GM23248 (cell line): ENCODE measurements around the gene CPNE2. TPM values are rescaled to one million over a fixed set of nuclear protein-coding genes. Genes with fewer than 3 reads are reported as not detected.

Experiments used
- DNase-seq: peaks from one replicate; pipeline ENCODE4 v3.0.0-alpha.2; 2015
- H2AFZ ChIP-seq: fragments of 200-600 bp; sonication (generic); 2 replicates; pipeline ENCODE4 v1.6.1; 2016; ENCODE audit warnings: antibody characterized with exemption
- H3F3A ChIP-seq: fragments of 200-600 bp; sonication (generic); 2 replicates; pipeline ENCODE4 v1.6.1; 2016; ENCODE audit warnings: mild to moderate bottlenecking, antibody characterized with exemption, mixed run types; ENCODE audit not compliant: insufficient read depth
- H3K27ac ChIP-seq: fragments of 200-600 bp; sonication (generic); 2 replicates; pipeline ENCODE4 v1.5.1; 2016; ENCODE audit warnings: mild to moderate bottlenecking
- H3K27me3 ChIP-seq: fragments of 200-600 bp; sonication (generic); replicated peaks from 2 replicates; pipeline ENCODE4 v1.6.1; 2016; ENCODE audit warnings: mild to moderate bottlenecking; ENCODE audit not compliant: insufficient read depth
- H3K36me3 ChIP-seq: fragments of 200-600 bp; sonication (generic); 2 replicates; pipeline ENCODE4 v1.6.1; 2016; ENCODE audit warnings: low read depth, mild to moderate bottlenecking
- H3K4me1 ChIP-seq: fragments of 200-600 bp; sonication (generic); 2 replicates; pipeline ENCODE4 v1.6.1; 2016; ENCODE audit warnings: mild to moderate bottlenecking; ENCODE audit not compliant: insufficient read depth
- H3K4me2 ChIP-seq: fragments of 200-600 bp; sonication (generic); one replicate; pipeline ENCODE4 v1.6.1; 2016; ENCODE audit warnings: mild to moderate bottlenecking; ENCODE audit not compliant: unreplicated experiment
- H3K4me3 ChIP-seq: fragments of 200-600 bp; sonication (generic); 2 replicates; pipeline ENCODE4 v1.5.1; 2016; ENCODE audit warnings: mild to moderate bottlenecking
- H3K79me2 ChIP-seq: fragments of 200-600 bp; sonication (generic); 2 replicates; pipeline ENCODE4 v1.6.1; 2016; ENCODE audit warnings: mild to moderate bottlenecking; ENCODE audit not compliant: insufficient read depth
- H3K9ac ChIP-seq: fragments of 200-600 bp; sonication (generic); 2 replicates; pipeline ENCODE4 v1.6.1; 2016; ENCODE audit warnings: mild to moderate bottlenecking
- H3K9me2 ChIP-seq: fragments of 200-600 bp; sonication (generic); 2 replicates; pipeline ENCODE4 v1.6.1; 2016; ENCODE audit warnings: mixed run types, mild to moderate bottlenecking, moderate library complexity; ENCODE audit not compliant: insufficient read depth
- H3K9me3 ChIP-seq: fragments of 200-600 bp; sonication (generic); one replicate; pipeline ENCODE4 v1.6.1; 2017; ENCODE audit warnings: low read depth
- H4K20me1 ChIP-seq: fragments of 200-600 bp; sonication (generic); 2 replicates; pipeline ENCODE4 v1.6.0; 2016; ENCODE audit not compliant: insufficient read depth
- EZH2 ChIP-seq: fragments of 200-600 bp; sonication (generic); IDR thresholded peaks from 2 replicates; pipeline ENCODE4 v1.6.1; 2018; ENCODE audit warnings: antibody characterized with exemption, mild to moderate bottlenecking; ENCODE audit not compliant: insufficient read depth, poor library complexity, severe bottlenecking
- EZH2phosphoT487 ChIP-seq: fragments of 200-600 bp; sonication (generic); IDR thresholded peaks from 2 replicates; pipeline ENCODE4 v1.6.1; 2018; ENCODE audit warnings: antibody characterized with exemption, moderate library complexity, mild to moderate bottlenecking, low read depth; ENCODE audit not compliant: insufficient read depth
- WGBS, 2 experiments: methylation state at CpG; one replicate each; pipeline ENCODE4 v1.1.6; 2015 to 2017; ENCODE audit warnings: low lambda C conversion rate in 2 of 2, low coverage in 1 of 2; ENCODE audit errors: missing lambda C conversion rate in 2 of 2; 5-methylcytosine and 5-hydroxymethylcytosine counted together
- in situ Hi-C: fragments of 300-500 bp; cut with MboI; formaldehyde crosslinking; loops from 2 replicates; pipeline ENCODE4 v1.15.0; 2020
- polyA plus RNA-seq: library from polyadenylated mRNA; unstranded; fragments of >200 nt; fragmentation: Nextera tagmentation; extraction: Ambion mirVana; gene quantifications from 2 replicates; pipeline ENCODE4 v1.2.1, GENCODE V29; 2016
- total RNA-seq: library from RNA; depleted of rRNA; stranded (reverse); fragments of >200 nt; shearing (Covaris generic); gene quantifications from 2 replicates; pipeline ENCODE4 v1.2.3, GENCODE V29; 2014

CPNE2 gene
- total and polyA plus RNA-seq, 2 experiments from 2014 or later = 9.0 to 13.9 TPM

- H3K79me2 ChIP-seq = no peaks in the 10 kb centered on the region
- no peaks in the 10 kb centered on the region for H4K20me1 ChIP-seq
- H3K4me3 ChIP-seq = no peak overlapping the region
- in situ Hi-C loops = no loop called here
- no peaks in the 10 kb centered on the region for H3K27me3 ChIP-seq
- H3K27ac ChIP-seq = no peak overlapping the region
- WGBS, 2 experiments = 86 to 87% methylated on average over 24 to 25 of the region's 25 CpGs
- no peak overlapping the region for H3K4me2 ChIP-seq
- H3K9me3 ChIP-seq = no peaks in the 10 kb centered on the region
- no peaks in the 10 kb centered on the region for H3F3A ChIP-seq
- no peak overlapping the region for H2AFZ ChIP-seq
- TF ChIP-seq EZH2phosphoT487 (no peak), EZH2 (no peak)
- H3K36me3 ChIP-seq = no peaks in the 10 kb centered on the region
- no peak for DNase-seq
- H3K4me1 ChIP-seq = no peaks in the 10 kb centered on the region
- H3K9me2 ChIP-seq = no peaks in the 10 kb centered on the region
- no peak overlapping the region for H3K9ac ChIP-seq
Observed at GRCh38 chr16:57115514-57116182, 23.3 kb downstream of the CPNE2 start.

DNA sequence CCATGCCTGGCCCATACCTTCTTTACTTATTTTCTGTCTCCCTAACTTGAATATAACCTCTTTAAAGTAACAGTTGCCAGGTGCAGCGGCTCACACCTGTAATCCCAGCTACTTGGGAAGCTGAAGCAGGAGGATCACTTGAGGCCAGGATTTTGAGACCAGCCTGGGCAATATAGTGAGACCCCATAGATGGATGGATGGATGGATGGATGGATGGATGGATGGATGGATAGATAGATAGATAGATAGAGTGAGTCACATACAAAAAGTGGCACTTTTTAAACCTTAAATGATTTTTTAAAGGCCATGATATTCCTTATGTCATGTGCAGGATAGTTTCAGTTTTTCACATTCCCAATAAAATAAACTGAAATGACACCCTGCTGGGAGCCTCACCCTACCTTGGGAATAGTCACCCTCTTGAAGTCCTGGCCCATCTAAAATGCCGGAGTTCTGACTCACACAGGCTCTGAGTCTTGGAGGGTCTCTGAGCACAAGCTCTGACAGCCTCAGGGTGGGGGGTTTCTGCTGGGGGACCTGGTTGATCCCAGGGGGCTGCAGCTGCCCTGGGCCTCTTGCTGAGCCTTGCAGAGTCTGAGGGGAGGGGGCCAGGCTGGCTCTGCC, 26.2 kb downstream of the CPNE2 start:
- Histone ChIP-seq H3K4me2 (no peak overlapping the region), H3K9me3 (no peaks in the 10 kb centered on the region), H3K4me3 (no peak overlapping the region), H3K4me1 (no peaks in the 10 kb centered on the region), H3K36me3 (no peaks in the 10 kb centered on the region), H3K27ac (no peak overlapping the region), H2AFZ (no peak overlapping the region), H4K20me1 (no peaks in the 10 kb centered on the region), H3K9me2 (no peaks in the 10 kb centered on the region), H3F3A (no peaks in the 10 kb centered on the region), H3K9ac (no peak overlapping the region), H3K27me3 (no peaks in the 10 kb centered on the region), H3K79me2 (no peaks in the 10 kb centered on the region)
- no peak for DNase-seq
- 95 to 100% methylated on average over 2 of the region's 2 CpGs for WGBS, 2 experiments
- TF ChIP-seq EZH2phosphoT487 (no peak), EZH2 (no peak)
- in situ Hi-C loops = no loop called here

DNA sequence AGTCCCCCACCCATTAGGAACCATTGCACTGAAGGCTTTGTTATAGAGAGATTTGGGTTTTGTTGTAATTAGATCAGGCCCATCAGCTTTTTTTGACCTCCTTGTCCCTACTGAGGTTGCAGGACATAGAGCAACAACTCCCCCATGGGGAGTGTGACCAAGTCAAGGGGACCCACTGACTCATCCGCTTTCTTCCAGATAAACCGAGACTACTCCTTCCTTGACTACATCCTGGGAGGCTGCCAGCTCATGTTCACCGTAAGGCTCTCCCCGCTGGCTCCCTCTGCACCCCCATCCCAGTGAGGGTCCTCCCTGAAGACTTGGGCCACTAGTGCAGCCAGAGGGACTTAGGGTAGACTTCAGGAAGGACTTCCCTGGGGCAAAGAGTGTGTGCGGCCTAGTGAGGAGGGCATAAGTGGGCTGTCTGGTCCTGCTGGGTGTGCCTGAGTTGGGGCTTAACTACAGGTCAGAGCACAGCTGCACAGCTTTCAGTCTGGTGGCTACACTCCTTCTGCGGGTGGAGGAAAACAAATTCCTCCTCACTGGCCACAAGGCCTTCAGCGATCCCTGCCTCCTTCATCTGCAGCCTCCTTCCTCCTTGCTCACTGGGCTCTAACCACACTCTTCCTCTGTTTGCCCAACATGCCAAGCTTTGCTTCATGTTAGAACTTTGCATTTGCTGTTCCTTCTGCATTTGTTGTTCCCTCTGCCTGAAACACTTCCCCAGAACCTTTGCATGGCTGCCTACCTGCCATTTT, 31.0 kb downstream of the CPNE2 start:
- Histone ChIP-seq H3K79me2 (no peaks in the 10 kb centered on the region), H3K27ac (no peak overlapping the region), H3K9ac (no peak overlapping the region), H3K9me2 (no peaks in the 10 kb centered on the region), H3K4me3 (no peak overlapping the region), H3K4me2 (no peak overlapping the region), H3K27me3 (no peaks in the 10 kb centered on the region), H3K9me3 (no peaks in the 10 kb centered on the region), H4K20me1 (no peaks in the 10 kb centered on the region), H3K4me1 (no peaks in the 10 kb centered on the region), H3F3A (no peaks in the 10 kb centered on the region), H2AFZ (no peak overlapping the region), H3K36me3 (no peaks in the 10 kb centered on the region)
- no peak for DNase-seq
- no peak for TF ChIP-seq EZH2
- no peak for TF ChIP-seq EZH2phosphoT487
- WGBS, 2 experiments = 93 to 96% methylated on average over 7 of the region's 7 CpGs
- in situ Hi-C loops = no loop called here

DNA sequence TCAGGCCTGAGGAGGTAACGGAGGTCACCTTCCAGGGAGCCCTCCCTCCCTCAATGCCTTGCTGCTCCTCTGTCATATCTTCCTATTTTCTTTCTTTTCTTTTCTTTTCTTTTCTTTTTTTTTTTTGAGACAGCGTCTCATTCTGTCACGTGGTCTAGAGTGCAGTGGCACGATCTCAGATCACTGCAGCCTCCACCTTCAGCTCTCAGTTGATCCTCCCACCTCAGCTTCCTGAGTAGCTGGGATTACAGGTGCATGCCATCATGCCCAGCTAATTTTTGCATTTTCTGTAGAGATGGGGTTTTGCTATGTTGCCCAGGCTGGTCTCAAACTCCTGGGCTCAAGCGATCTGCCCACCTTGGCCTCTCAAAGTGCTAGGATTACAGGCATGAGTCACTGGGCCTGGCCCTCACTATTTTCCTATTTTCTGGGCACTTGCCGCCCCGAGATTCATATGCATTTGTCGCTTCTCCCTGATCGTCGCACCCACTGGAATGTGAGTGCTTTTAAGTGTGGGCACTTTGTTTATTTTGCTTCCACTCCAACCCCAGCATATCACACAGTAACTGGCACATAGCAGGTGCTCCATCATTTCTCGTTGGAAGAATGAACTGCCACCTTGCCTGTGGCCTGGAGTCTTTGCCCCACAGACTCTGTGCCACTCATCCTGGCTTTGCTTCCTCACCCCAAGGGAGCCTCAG, 31.7 kb downstream of the CPNE2 start:
- H4K20me1 ChIP-seq = no peaks in the 10 kb centered on the region
- in situ Hi-C loops = no loop called here
- no peaks in the 10 kb centered on the region for H3K9me3 ChIP-seq
- H3K4me2 ChIP-seq = no peak overlapping the region
- no peak for DNase-seq
- no peaks in the 10 kb centered on the region for H3K36me3 ChIP-seq
- WGBS, 2 experiments = 93% methylated on average over 11 of the region's 11 CpGs
- no peaks in the 10 kb centered on the region for H3K79me2 ChIP-seq
- H3K27ac ChIP-seq = no peak overlapping the region
- no peak overlapping the region for H3K9ac ChIP-seq
- no peaks in the 10 kb centered on the region for H3K4me1 ChIP-seq
- H3F3A ChIP-seq = no peaks in the 10 kb centered on the region
- no peaks in the 10 kb centered on the region for H3K9me2 ChIP-seq
- no peak overlapping the region for H3K4me3 ChIP-seq
- TF ChIP-seq EZH2phosphoT487 (no peak), EZH2 (no peak)
- H2AFZ ChIP-seq = no peak overlapping the region
- no peaks in the 10 kb centered on the region for H3K27me3 ChIP-seq
